Measurements from ENCODE around the gene ANKRD13D.

ANKRD13D gene

GRCh38 chr11:67300256-67300755 lies 11.2 kb downstream of the ANKRD13D start:
- H3K27ac ChIP-seq = 0 out of 2 replicates have a peak overlapping the region, but pooled peaks have one; percentile 17
- no peak for TF ChIP-seq ZFX (IDR thresholded peaks at IDR 0.05; ENCODE audit: borderline replicate concordance)
- TF ChIP-seq, protein P1, sequence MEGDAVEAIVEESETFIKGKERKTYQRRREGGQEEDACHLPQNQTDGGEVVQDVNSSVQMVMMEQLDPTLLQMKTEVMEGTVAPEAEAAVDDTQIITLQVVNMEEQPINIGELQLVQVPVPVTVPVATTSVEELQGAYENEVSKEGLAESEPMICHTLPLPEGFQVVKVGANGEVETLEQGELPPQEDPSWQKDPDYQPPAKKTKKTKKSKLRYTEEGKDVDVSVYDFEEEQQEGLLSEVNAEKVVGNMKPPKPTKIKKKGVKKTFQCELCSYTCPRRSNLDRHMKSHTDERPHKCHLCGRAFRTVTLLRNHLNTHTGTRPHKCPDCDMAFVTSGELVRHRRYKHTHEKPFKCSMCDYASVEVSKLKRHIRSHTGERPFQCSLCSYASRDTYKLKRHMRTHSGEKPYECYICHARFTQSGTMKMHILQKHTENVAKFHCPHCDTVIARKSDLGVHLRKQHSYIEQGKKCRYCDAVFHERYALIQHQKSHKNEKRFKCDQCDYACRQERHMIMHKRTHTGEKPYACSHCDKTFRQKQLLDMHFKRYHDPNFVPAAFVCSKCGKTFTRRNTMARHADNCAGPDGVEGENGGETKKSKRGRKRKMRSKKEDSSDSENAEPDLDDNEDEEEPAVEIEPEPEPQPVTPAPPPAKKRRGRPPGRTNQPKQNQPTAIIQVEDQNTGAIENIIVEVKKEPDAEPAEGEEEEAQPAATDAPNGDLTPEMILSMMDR (IDR thresholded peaks at IDR 0.05) = no peak

DNA sequence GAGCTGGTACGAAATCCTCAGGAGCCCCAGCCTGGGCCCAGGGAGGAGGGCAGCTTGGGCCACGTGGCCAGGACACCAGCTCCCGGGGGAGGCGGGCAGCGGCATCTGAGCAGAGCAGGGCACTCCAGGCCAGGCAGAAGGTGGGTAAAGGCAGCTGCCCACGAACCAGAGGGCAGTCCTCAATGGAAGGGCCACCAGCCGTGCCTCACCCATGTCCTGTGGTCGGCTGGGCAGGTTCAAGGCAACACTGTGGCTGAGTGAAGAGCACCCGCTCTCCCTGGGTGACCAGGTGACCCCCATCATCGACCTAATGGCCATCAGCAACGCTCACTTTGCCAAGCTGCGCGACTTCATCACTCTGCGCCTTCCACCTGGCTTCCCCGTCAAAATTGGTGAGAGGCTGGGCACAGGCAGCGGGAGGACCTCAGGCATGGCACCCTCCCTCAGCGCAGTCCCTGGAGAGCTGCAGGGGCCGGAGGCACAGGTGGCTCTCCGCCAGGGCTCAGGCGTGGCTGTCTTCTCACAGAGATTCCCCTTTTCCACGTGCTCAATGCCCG lies 11.7 kb downstream of the ANKRD13D start:
- TF ChIP-seq ZFX (IDR thresholded peaks at IDR 0.05; ENCODE audit: borderline replicate concordance) = no peak
- TF ChIP-seq, protein P1 (IDR thresholded peaks at IDR 0.05) = no peak
- H3K27ac ChIP-seq = peak overlapping the region; percentile 97; the same call in 1 of the 2 replicates

- TF ChIP-seq, protein P1 (IDR thresholded peaks at IDR 0.05) = no peak
- no peak for TF ChIP-seq ZFX (IDR thresholded peaks at IDR 0.05; ENCODE audit: borderline replicate concordance)
- H3K27ac ChIP-seq = peak overlapping the region; percentile 97
These were observed 12.3 kb downstream of the ANKRD13D start for GRCh38 chr11:67301313-67301921.

DNA sequence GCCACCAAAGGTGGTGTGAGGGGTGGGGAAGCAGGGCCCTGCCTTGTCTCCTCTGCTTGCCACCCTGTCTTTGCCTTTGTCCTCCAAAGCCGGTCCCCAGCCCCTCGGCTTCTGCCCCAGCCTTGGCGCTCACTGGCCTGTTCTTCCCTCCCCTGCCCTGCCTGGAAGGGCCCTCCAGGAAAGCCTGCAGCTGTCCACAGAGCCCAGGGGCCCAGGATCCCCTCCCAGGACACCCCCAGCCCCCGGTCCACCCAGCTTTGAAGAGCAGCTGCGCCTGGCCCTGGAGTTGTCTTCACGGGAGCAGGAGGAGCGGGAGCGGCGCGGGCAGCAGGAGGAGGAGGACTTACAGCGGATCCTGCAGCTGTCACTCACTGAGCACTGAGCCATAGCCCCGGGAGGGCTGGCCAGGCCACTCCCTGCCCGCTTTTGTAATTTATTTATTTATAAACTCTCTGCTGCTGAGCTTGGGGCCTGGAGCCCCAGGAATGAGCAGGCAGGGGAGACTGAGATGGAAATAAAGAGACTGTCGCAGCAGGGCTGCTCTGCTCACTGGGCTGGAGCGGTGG lies 12.9 kb downstream of the ANKRD13D start:
- peak overlapping the region; percentile 97 for H3K27ac ChIP-seq

DNA sequence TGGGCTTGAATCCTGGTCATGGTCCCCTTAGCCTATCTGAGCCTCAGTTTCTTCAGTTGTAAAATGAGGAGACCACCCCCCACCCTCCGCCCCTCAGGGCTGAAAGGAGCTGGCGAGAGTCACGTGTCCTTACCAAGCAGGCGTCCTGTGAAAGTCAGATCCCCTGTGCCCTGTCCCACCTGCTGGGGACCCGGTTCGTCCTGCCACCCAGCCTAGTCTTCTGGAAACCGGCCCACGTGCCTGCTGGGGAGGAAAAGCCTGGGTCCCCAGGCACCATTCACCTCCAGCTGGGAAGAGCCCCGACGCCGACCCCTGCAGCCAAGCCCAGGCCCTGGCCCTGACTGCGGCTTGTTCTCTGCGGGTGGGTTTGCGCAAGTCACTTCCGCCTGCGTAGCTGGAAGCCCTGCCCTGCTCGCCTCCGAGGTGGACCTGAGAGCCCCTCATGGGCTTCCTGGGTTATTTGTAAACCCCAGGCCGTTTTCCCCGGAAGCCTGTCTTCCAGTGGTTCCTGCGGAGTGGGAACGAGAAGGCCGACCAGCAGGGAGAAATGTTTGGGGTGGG lies 13.5 kb downstream of the ANKRD13D start:
- TF ChIP-seq ZFX (IDR thresholded peaks at IDR 0.05; ENCODE audit: borderline replicate concordance) = no peak
- TF ChIP-seq, protein P1 (IDR thresholded peaks at IDR 0.05) = no peak
- peak overlapping the region; percentile 97 for H3K27ac ChIP-seq

More for the DNA sequence above, 12.9 kb downstream of the ANKRD13D start:
- TF ChIP-seq, protein P1 (IDR thresholded peaks at IDR 0.05) = no peak
- TF ChIP-seq ZFX (IDR thresholded peaks at IDR 0.05; ENCODE audit: borderline replicate concordance) = no peak

GRCh38 chr11:67303132-67303834 lies 14.2 kb downstream of the ANKRD13D start, which contains the start of gene SSH3:
Gene SSH3 (plus strand): TSS chr11:67303530. CDS start chr11:67303626, 96 bp downstream.
- TF ChIP-seq ZFX (IDR thresholded peaks at IDR 0.05; ENCODE audit: borderline replicate concordance) = no peak
- TF ChIP-seq, protein P1 (IDR thresholded peaks at IDR 0.05) = no peak
- peak within 1 kb of the TSS; percentile 97 for H3K27ac ChIP-seq
